GM19328 (cell line): ENCODE results near the gene DHRS11.

Experiments used
- ATAC-seq: cut with Tn5 transposase; IDR thresholded peaks from one replicate; pipeline ENCODE4 v1.9.1; 2021; ENCODE audit warnings: mild to moderate bottlenecking, moderate library complexity; ENCODE audit not compliant: unreplicated experiment

DHRS11 gene, protein sequence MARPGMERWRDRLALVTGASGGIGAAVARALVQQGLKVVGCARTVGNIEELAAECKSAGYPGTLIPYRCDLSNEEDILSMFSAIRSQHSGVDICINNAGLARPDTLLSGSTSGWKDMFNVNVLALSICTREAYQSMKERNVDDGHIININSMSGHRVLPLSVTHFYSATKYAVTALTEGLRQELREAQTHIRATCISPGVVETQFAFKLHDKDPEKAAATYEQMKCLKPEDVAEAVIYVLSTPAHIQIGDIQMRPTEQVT

DNA sequence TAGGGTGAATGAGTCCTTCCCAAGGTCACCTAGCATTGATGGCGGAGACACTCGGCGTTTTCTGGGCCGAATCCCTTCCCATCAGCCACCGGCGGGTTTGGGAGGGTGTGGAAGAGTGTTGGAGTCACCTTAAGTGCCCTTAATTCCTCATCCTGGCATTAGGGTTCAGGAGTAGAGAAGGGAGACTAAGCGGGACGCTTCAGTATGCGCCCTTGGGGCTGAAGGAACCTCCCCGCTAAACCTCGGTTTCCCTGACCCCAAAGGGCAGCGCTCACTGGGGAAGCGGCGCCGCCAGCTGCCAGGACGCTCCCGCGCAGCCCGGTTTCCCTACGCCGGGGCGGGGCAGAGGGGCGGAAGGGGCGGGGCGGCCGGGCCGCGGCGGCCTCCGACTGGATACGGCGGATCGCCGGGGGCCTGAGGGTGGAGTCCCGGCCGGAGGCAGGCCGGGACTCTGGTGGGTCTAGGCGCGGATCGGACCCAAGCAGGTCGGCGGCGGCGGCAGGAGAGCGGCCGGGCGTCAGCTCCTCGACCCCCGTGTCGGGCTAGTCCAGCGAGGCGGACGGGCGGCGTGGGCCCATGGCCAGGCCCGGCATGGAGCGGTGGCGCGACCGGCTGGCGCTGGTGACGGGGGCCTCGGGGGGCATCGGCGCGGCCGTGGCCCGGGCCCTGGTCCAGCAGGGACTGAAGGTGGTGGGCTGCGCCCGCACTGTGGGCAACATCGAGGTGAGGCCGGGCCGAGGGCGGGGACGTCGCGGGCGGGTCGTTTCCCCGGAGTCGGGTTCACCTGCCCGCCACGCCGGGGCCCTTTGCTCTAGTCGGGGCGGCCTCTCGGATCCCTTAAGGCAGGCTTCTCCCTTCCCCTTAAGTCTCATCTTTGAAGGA is at the start of gene DHRS11:
Gene DHRS11 (plus strand): TSS at position 446 of the 882 bp plus-strand sequence. CDS start 131 bp downstream, at position 577.
- peak; percentile 76 for ATAC-seq

DNA sequence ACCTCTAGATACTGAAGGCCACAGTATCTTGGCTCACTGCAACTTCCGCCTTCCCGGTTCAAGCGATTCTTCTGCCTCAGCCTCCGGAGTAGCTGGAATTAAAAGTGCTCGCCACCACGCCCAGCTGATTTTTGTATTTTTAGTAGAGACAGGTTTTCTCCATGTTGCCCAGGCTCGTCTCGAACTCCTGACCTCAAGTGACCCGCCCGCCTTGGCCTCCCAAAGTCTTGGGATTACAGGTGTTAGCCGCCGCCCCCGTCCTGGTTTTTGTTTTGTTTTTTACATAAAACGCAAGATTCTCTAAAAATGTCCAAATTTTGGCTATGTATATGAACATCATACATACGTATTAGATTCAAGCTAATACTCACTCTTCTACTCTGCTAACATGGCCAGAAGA is 48.9 kb upstream of the DHRS11 start:
- ATAC-seq, result no peak

DNA sequence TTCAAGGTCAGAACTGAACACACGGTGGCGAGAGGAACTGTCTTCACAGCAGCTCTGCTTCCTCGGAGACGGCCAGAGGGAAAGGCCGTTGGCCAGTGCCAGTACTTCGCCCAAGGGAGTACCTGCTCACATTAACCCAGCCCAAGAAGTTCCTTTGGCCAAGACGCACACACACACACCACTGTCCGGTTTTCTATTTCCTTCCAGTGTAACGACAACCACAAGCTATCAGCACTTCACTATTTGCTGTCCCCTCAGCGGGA is 47.7 kb upstream of the DHRS11 start:
- no peak for ATAC-seq

DNA sequence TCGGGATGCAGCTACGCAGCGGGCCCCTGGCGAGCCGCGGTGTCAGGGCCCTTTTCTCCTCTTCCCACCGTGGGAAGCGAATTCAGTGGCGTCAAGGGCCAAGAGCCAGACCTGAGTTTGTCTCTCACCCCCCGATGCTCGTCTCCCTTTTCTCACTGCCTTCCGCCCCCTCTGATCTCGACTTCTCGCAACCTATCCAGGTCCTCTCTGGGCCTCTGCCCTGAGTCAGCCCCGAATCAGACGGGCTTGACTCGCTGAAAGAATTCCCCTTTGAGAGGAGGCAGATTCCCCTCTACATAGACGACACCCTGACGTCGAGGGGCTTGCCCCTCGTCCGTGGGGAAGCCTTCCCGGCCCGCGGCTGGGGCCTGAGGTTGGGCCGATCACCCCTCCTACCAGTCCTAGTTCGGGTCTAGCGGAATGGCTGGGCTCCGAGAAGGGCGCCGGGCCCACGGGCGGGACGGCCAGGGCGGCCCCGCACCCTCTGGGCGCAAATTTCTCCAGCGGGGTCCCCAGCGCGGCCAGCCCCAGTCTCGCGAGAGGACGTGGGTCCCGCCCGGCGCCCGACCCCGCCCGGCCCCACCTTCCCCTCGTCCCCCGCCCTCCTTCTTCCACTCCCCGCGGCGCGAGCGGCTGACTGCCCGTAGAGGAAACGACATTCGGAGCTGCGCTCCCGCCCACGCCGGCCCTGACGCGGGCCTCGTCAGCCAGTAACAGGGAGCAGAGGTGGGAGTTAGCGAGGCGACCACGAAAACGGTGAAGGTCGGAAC is 47.2 kb upstream of the DHRS11 start, which contains the start of gene GGNBP2:
Gene GGNBP2 (plus strand): TSS at position 613 of the 770 bp plus-strand sequence. CDS start 806 bp downstream, outside the sequence.
- peak; percentile 43 for ATAC-seq

DNA sequence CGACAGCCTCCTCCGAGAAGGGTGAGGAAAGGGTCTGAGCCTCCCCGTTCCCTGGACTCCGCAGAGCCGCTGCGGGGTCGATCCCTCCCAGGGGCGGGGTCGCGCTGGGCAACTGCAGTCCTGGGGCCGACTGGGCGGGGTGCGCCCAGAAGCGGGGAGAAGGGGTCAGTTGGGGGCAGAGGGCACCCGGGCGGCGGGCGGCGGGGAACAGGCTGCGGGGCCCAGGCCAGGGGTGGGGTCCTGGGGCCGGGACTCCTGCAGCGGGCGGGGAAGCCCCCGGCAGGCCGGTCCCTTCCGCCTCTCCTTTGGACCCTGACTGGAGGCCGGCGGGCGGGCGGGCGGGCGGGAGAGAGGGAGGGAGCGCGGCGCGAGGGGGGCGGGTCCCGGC is 46.6 kb upstream of the DHRS11 start:
- ATAC-seq, result peak; percentile 34

DNA sequence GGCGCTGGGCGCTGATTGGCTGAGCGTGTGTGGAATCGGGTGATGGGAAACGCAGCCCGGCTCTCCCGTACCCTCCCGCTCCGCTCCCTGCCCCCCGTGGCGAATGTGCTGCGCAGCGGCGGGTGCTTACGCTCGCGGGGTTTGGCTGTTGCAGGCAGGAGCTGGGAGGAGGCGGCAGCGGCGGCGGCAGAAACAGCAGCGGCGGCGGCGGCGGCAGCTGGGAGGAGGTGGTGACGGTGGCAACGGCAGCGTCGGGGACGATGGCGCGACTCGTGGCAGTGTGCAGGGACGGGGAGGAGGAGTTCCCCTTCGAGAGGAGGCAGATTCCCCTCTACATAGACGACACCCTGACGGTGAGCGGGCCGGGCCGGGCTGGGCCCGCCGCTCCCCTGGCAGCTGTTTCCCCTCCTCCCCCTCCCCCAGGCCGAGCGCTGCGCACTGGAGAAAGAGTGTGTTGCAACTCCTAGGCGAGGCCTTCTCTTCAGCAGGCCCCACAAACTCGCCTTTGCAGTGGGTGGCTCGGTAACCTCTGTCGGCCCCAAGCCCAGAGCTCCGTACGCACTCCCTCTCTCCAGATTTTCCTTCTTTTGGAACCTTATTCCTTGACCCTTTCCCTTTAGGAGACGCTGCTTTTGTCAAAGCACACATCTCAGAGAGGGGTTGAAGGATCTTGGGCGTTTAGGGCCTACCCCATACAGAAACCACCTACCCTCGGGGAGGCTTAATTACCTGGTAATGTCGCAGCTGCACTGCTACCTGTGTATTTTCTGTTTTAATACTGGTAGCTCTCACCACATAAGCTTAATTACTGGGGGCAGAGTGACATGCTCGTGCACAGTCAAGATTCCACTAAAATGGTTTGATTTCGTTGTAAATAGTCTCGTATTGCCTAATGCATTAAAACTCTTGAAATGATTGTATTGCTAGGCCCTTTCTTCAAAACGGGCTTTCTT is 45.9 kb upstream of the DHRS11 start:
- ATAC-seq, result peak; percentile 61

DNA sequence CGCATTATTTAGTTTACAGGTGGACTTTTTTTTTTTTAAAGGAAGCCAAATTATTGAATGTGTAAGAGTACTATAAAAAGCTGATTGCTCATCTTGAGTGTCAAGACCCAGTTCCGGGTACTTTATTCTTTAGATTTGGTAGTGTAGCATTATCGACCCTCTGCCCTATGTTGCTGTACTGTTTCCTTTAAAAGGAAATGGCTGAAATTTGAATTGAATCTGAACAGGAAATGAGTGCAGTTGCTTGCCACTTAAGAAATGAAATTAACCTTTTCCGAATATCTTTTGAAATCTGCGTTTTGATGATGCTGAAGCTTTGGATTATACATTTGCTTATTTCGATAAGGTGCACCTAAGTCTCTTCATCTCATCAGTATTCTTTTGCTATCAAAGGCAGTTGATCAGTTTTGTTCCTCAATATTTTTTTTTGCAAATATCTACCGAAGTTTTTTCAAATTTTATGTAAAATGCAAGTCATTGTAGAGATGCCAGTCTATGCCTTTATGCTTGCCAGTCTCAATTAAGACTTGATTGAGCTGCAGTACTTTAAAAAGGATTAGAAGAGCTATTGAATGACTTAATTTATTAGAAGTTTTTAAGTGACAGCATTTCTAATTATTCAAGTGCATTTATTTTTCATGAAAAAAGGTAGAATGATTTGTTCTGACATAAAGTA is 45.1 kb upstream of the DHRS11 start:
- ATAC-seq, result no peak

DNA sequence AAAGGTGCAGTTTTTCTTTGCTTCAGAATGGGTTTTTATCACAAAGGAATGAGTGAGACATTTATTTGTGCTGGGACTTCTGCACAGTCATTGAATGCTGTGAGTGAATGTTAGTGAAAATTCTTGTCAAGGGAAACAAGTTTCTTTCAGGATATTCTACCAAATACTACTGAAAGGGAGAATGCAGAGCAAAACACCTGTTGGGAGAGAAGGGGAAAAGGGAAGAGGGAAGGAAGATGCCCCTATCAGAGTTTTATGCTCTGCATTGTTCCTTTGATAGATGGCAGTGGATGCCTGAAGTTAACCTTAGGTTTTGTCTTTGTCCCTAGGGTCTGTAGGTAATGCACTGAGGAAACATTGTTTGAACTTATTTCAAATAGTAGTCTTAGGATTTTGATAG is 43.9 kb upstream of the DHRS11 start:
- ATAC-seq, result no peak

DNA sequence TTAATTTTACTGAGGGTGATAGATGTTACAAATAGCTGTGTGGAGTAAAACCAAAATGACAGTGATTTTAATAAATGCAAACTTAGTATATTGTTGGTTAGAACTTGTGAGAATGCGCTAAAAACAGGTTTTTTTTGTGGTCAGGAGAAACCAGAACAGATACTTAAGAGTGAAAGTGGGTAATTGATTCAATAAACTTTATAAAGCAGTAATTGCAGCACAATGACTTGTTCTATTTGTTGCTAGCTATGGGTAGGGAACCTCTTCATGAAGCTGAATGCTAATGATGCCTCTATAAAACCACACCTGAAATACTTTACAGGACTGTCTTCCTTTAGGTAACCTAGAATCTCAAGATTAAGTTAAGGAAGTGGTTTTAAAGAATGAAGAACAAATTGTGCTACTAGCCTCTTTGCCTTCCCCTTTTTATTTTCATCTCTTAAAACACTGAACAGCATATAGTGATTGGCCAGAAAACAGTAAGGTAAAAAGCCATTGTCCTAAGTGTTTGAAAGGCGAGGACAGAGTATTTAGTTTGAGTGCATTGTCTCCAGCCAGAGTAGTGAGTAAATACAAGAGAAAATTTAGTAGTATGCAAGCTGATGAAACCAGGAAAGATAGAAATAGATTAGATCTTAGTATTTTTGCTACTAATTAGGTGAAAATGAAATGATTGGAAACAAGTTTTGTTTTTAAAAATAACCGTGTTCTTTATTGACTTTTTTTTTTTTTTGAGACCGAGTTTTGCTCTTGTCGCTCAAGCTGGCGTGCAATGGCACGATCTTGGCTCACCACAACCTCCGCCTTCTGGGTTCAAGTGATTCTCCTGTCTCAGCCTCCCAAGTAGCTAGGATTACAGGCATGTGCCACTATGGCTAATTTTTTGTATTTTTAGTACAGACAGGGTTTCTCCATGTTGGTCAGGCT is 40.9 kb upstream of the DHRS11 start:
- no peak for ATAC-seq

DNA sequence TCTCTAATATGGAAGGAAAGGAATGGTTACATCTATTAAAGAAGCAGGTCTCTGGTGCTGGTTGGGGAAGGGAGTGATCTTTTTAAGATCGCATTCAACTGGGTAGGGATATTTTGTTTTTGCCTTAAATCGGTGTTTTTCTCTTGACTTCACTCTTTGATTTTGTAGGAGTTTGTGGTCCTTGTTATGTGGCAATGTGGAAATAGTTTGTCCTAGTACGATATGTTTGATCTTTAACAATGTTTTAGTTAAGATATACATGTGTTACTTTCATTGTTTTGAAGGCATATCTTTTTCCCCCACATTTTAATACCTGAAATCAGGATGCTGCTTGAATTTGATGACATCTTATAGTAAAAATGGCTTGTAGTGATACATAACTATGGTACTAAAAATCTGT is 38.2 kb upstream of the DHRS11 start:
- no peak for ATAC-seq

DNA sequence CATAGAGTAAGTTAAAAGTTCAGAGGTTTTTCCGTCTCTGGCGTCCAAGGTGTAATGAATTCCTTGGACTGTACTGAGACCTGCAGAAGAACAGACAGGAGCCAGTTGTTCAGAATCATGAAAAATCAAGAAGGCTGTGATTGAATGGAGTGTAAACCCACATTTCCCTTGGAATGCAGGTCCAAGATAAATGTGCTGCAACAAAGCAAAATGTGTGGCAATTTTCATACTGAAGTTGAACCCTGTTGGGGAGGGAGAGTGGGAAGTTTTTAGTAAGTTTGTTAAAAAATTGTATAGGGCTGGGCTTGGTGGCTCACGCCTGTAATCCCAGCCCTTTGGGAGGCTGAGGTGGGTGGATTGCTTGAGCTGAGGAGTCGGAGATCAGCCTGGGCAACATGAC is 25.6 kb upstream of the DHRS11 start:
- ATAC-seq, result no peak

DNA sequence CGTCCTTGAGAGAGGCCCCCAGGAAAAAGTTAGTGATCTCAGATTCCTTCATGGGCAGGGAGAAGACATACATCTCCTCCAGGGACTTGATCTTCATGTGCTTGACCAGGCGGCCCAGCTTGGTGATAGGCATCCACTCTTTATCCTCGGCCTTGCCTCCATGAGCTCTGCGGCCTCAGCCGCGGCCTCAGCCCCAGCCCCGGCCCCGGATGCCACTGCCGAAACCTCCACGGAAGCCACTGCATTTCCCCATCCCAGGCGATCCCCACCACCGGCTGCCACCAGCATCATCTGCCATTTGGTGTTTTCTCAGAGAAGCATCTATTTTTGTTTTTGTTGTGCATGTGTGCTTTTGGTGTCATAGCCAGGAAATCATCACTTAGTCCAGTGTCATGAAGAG is 16.7 kb upstream of the DHRS11 start:
- no peak for ATAC-seq

DNA sequence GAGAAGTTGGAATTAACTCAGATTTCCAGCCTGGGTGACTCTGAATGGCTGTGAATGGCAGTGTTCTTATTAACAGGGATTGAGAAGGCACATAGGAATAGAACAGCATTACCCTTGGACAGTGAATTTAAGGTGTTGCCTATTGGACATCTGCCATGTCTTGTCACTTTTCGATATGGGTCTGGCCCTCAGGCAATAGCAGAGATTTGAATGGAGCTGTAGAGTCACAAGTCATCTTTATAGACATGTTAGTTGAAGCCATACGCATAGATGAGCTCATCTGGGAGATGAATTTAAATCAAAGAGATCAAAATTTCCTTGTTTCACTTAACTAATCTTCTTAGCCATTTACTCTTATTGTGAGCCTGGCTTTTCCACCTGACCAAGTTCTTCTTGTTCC is 14.9 kb upstream of the DHRS11 start:
- ATAC-seq, result no peak

DNA sequence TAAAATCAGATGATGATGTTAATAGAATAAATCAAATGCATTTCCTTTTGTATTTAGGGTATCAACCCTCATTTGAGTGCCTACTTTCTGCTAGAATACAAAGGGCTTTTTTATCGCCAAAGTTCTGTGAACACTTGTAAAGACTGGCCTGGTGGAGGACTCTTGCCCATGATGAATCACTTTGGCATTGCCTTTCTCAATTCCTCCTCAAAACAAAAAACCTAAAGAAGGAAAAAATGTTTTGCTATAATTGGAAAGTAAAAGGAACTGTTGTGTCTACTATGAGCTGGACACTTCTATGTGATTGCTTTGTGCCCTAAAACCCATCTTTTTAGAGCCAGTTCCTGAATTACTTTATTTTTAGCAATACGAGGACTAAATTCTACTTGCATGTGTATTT is 13.0 kb upstream of the DHRS11 start:
- no peak for ATAC-seq

DNA sequence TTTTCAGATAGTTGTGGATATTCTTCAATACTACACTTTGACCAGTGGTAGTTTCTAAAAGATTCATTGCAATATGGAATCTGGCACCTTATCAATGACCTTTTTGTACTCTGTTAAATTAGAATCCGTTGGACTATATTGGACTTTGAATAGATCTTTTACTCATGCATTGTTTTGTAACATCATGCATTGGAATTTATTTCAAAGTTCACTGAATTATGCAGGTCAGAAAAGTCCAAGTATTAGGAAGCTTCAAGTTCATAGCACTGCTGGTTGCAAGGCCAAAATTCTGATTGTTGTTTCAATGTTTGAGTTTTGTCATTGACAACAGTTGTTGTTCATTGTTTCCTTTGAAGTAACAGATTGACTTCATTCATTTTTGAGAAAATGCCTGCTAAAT is 7.9 kb upstream of the DHRS11 start:
- no peak for ATAC-seq

DNA sequence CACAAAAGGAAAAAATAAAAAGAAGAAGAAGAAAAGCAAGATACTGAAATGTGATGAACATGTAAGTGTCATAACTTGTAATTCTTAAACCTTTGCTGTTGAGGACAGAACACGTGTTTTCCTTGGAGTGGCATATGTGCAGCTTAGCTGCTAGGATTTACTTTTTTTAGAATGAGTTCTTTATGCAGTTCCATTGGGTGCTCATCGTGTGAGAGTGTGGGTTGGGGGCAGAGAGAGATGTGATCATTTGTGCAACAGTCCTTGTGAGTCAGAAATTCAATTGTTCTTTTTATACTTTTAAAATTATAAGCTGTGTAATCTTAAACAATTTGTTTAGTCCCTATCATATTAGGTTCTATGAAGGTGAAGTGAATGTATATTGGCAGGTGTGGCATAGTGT is 5.5 kb upstream of the DHRS11 start:
- ATAC-seq, result no peak

DNA sequence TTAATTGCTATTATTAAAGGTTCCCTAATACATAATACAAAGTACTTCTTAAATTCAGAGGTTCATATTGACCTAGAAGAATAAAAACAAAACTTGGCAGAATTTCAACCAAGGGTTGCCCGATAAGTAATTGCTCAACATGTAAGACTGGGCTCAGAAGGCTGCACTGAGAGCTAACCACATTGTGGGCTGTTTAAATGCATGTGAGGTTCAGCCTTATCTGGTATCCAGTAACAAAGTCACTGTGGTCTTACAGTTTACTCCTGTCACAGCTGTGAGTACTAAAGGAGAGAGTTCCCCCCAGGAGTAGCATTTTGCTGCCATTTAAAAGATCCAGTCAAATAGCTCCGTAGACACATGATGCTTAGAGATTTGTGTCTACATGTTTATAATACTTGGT is 1.6 kb upstream of the DHRS11 start:
- no peak for ATAC-seq

DNA sequence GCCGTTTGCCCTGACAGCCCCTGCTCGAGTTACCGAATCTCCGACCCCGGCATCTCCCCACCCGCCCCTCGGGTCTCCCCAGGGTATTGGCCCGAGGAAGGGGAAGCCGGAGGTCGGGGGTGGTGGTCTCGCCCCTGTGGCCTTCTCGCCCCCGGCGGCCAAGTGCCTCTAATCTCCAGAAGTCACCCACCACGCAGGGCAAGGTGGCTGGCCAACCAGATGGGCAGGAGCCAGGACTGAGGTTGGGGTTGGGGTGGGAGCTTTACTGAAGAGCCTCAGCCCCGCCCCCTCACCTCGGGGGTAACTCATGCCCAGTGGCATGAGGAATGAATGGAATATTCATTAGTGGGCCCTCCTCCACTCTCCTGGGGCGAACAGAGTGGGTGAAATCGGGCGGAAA is 637 bp downstream of the DHRS11 start:
- no peak for ATAC-seq

DNA sequence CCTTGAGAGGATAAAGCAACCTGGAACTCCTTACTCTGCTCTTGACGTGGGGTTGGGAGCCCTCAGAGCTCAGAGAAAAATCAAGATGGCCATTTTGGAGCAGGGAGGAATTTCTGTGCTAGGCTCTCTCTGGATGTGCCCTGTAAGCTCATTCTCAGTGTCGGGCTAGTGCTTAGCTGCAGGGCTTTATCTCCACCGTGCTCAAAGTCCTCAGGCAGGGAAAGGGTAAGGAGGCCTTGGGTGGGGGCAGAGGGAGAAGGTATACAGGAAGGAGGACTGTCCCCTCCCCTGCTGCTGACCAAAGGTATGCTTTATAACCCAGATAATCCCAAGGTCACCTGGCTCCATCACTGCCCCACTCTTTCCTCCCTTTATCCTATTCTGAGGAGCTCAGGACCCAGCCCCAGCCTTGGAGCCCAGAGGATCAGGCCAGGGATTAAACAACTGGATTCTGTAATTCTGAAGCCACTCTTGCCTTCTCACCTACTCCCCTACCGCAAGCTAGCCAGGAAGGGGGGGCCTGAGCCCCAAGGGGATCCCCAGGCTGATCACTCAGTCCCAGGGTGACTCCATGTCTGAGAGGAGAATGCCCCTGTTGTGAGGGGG is 1.1 kb downstream of the DHRS11 start:
- no peak for ATAC-seq
